NCI-H2196 treated with DMSO at 0.1 percent for 48 hours (cell line): ENCODE results near the gene TNN.
"Not testable (repeated sequence)": the region's sequence is repeated elsewhere in the genome, so short reads cannot be mapped to it uniquely, and the experiment has no call there.

Experiments used
- DNase-seq: peaks from one replicate; lab custom pipeline; 2025; ENCODE audit not compliant: unreplicated experiment; lab: John Stamatoyannopoulos, UW

Gene TNN

DNA sequence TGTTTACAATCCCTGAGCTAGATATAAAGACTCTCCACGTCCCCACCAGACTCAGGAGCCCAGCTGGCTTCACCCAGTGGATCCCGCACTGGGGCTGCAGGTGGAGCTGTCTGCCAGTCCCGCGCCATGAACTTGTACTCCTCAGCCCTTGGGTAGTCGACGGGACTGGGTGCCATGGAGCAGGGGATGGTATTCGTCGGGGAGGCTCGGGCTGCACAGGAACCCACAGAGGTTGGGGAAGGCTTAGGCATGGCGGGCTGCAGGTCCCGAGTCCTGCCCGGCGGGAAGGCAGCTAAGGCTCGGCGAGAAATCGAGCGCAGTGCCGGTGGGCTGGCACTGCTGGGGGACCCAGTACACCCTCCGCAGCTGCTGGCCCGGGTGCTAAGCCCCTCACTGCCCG is 34.5 kb downstream of the TNN start:
- DNase-seq: not testable (repeated sequence)

DNA sequence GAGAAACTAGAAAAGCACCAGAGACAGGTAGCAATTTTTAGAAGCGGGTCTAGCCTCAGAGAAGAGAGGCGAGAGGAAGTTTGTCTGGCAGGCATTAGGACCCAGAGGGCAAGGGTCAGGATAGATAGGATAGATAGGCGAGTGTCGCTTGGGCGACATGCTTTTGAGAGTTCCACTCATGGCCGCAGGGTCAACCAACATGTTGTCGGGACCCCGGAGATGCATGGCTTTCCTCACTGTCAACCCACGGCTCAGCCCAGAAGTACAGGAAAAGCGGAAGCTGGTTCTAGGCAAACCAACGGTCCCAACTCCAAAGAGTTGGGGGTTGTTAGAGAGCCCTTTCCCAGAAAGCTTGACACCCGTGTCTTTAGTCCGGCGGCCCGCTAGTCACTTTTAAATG is 38.9 kb downstream of the TNN start:
- DNase-seq: not testable (repeated sequence)

- DNase-seq: not testable (repeated sequence)
These were observed 40.7 kb downstream of the TNN start for GRCh38 chr1:175108331-175108820.

DNA sequence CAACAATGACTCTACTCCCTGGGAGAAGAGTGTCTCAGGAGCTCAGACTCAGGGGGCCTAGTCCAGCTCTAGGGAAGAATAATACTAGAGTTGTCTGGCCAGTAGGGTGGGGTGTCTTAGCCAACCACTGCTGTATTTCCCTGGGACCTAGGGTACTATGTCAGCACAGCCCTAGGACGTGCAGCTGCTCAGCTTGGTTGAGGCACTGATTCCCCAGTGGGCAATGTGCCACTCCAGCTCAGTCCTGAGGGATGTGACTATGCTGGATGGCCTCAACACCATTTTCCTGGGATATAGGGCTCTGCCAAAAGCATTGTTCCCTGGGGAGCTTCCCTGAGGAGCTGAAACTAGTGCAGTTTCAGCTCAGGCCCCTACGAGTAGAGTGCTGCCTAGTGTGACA is 47.4 kb downstream of the TNN start:
- DNase-seq: no peak

DNA sequence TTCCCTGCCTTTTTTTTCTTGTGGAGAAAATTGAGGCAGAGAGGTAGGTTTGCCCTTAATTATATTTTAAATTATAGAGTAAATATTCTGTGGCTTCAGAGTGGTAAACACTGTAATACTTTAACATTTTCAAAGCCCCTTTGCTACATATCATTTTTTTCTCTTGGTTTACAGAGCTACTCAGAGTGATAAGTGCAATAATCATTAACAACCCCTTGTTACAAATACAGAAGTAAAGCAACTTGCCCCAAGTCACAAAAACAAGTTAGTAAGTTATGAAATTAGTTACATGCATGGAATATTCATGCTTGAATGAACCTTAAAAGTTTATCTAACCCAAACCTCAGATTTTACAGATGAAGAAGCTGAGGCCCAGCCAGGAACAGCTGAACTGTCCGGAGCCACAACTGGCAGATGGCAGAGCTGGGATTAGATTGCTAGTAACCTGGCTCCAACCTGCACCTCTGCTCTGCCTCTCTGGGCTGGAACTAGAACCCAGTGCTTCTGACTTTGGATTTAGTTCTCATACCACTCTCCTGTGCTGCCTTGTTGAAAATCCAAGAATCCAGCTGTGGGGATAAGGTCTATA is 48.7 kb downstream of the TNN start:
- DNase-seq: no peak

GRCh38 chr1:175116903-175117302 is 49.3 kb downstream of the TNN start:
- no peak for DNase-seq

DNA sequence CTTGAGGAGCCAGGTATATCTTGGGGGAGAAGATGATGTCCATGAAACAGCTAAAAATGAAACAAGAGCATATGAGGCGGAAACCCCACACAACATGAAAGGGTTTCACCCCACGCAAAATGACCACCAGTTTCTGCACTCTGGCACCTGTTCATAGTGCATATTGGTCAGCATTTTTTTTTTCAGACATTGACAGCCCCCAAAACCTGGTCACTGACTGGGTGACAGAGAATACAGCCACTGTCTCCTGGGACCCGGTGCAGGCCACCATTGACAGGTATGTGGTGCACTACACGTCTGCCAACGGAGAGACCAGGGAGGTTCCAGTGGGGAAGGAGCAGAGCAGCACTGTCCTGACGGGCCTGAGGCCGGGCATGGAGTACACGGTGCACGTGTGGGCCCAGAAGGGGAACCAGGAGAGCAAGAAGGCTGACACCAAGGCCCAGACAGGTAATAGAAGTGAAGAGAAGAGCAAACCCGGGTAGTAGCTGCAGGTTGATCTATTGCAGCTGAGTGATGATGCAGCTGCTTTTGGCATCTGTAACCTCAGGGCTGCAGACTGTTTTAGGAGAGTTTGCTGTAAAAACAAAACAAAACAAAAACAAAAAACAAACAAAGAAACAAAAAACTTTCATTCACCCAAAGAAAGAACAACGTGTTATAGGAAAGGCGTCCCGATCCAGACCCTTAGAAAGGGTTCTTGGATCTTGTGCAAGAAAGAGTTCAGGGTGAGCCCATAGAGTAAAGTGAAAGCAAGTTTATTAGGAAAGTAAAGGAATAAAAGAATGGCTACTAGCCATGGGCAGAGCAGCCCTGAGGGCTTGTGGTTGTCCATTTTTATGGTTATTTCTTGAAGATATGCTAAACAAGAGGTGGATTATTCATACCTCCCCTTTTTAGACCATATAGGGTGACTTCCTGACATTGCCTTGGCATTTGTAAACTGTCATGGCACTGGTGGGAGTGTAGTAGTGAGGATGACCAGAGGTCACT is 51.0 kb downstream of the TNN start:
- no peak for DNase-seq

DNA sequence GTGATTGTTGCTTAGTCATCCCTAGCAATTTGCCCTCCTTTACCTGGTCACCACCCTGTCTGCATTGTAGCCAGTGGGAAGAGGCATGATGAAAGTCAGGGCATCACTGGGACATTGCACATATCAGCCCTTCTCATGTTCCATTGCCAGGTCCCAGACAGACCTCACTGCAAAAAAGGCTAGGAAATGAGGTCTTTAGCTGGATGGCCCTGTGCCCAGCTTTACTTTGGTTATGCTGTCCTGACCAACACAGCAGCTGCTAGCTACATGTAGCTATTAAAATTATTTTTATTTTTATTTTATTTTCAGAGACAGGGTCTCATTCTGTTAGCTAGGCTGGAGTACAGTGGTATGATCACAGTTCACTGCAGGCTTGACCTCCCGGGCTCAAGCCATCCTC is 52.9 kb downstream of the TNN start:
- no peak for DNase-seq

DNA sequence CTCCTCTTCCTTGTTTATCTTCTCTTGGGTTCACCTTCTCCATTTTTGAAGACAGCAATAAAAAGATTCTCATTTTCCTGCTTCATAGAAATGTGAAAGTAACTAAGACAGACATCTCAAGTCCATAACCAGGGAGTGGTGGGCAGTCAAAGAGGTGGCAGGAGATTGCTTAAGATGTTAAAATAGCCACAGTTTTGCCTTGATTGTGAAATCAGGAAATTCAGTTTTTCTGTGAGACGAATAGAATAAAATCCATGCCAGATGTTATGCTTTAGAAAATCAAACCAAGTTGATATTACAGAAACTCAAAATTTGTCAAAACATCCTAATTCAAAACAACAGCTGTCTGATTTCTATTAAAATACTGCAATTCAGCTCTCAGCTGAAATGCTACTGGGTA is 57.2 kb downstream of the TNN start:
- DNase-seq: no peak

DNA sequence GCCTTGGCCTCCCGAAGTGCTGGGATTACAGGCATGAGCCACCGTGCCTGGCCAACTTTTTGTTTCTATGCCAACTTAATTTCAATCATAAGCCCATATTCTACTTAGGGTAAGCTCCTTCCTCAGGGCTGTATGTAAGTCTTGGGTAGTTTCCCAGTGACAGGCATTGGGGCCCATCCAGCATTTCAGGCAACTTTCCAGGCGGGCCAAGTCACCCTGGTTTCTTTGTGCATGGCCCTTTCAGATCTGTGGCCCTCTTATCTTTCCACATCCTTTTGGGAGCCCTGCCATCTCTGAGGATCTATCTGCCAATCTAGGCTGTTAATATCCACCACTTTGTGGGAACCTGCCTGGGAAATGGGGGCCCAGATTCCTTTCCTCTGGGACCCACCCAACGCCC is 58.7 kb downstream of the TNN start:
- no peak for DNase-seq

- DNase-seq: no peak
These were observed 59.9 kb downstream of the TNN start for GRCh38 chr1:175127565-175127964.

DNA sequence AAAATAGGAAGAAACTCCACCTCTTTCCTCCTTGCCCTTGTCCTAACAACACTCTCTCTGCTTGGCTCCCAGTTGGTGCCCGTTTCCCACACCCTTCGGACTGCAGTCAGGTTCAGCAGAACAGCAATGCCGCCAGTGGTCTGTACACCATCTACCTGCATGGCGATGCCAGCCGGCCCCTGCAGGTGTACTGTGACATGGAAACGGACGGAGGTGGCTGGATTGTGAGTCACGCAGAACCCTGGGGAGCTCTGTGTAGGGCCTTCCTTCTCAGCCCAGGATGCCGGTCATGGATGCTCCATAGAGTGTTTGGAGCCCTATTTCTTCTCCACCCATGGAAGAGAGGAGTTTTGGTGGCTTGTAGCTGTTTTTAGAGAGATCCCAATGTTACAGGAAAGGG is 60.9 kb downstream of the TNN start:
- no peak for DNase-seq

GRCh38 chr1:175129182-175129581 is 61.5 kb downstream of the TNN start:
- DNase-seq: no peak

DNA sequence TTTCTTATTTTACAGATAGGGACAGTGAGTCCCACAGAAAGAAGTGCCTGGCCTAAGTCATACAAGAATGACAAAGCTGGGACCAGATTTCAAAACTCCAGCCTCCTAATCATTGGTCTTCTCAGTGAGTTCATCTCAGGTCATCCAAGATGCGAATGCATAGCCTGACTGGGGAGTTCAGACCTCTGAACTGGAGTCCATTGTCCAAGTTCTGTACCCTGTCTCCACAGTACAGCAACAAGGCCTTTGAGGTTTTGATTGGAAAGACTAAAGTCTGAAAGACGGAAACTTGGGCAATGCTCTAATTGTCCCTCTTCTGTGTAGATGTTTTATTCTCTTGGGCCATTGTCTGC is 62.0 kb downstream of the TNN start:
- no peak for DNase-seq

- DNase-seq: no peak
These were observed 62.5 kb downstream of the TNN start for GRCh38 chr1:175129997-175130648.

- no peak for DNase-seq
These were observed 63.0 kb downstream of the TNN start for GRCh38 chr1:175130649-175131045.

DNA sequence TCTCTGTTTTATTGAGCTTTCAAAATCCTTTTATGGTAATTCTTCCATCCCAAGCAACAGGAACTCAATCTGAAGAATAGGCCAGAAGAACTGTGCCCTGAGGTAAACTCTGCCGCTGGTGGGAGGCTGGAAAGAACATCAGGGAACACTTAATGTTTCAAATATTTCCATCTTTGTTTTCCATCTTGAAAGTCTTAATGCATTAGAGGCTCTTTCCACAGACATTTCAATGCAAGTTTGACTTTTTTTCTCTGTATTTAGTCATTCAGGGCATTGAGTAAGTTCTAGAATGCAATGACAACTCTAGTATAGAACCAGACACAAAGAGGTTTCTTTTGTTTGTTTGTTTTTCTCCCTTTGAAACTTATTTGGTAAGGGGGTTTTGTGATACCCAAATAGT is 63.5 kb downstream of the TNN start:
- no peak for DNase-seq

DNA sequence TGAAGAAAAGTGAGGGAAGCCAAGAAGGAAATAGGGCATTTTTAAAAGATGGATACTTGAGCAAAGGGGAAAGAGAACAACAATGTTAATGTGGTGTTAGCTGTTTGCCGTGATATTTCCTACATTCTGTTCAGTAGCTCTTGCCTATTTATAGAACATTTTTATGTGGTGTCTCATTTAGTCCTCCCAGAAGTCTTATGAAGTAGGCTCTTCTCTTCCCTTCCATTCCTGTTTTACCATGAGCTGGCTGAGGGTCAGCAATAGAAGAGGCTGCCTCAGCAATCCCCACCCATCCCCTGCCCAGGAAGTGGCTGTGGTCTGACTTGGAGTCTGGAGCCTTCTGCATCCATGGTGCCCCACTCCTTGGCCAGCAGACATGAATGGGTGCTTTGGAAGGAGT is 64.8 kb downstream of the TNN start:
- DNase-seq: no peak

DNA sequence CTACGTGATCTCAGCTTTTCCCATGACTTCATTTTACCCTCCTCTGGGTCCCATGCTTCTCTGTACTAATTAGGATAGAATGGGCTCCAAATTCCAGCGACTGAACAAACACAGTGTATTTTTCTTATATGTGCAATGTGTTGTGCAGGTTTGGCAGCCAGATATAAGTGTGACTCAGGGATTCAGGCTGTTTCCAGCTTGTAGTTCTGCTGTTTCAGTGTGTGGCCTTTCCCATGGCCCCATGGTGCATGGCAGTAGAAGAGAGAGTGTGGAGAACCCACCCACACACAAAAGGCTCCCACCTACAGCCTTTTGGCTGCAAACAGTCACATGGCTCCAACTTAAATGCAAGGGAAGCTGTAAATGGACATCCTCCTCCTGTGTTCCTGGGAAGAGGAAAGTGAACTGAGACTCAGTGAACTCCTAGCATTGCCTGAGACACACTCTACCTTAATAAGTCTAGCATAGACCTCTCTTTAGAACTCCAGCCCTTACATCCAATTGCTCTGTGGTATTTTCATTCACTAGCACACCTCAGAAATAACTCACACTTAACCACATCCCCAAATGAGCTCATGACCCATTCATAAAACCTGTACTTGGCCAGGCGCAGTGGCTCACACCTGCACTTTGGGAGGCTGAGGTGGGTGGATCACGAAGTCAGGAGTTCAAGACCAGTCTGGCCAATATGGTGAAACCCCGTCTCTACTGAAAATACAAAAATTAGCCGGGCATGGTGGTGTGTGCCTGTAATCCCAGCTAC is 66.2 kb downstream of the TNN start:
- no peak for DNase-seq

DNA sequence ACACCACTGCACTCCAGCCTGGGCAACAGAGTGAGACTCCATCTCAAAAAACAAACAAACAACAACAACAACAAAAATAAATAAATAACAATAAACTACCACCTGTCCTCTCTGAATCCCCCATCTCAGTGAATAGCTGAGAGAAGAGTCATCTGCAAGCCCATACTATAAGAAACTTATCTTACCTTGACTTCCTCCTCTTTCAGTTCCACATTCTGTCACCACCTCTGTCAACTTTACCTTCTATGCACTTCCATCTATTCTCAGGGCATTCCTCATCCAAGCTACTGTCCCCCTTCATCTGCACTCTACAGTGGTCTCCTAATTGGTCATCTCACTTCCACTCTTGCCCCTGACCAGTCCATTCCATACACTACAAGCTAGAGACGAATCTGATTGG is 66.9 kb downstream of the TNN start:
- no peak for DNase-seq

DNA sequence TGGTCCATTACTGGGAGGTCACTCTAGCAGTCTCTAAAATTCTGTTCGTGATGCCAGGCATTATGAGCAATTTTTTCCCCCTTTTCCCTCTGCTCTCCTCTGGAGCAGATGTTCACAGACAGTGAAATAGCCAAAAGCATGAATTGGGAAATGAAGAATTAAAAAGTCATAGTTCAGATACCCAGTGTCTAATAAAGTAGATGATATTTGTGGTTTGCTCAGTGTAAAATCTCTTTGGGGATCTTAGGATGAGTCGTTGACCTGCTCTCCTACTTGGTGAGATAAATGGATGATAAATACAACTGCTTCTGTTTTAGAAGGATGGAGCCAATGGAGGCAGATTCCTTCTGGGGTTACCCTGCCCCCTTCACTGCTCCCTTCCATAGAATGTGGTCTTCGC is 68.6 kb downstream of the TNN start:
- no peak for DNase-seq
